H1 (cell line): ENCODE results near the gene CCDC38. TPM values are rescaled to one million over a fixed set of nuclear protein-coding genes. Genes with fewer than 3 reads are reported as not detected.

Source experiments
- CTCF ChIA-PET: fragments of 300-600 bp; sonication (Branson Sonifier 250); formaldehyde crosslinking; loops from one replicate; lab custom pipeline; 2021; ENCODE audit not compliant: partially characterized antibody; lab: Charles Lee
- POLR2A ChIA-PET: fragments of 300-600 bp; sonication (Branson Sonifier 250); formaldehyde crosslinking; loops from one replicate; lab custom pipeline; 2021; ENCODE audit warnings: inconsistent platforms; ENCODE audit not compliant: partially characterized antibody; lab: Charles Lee
- DNase-seq, 2 experiments: peaks; one replicate each; pipeline versions ENCODE4 v3.0.0 to v3.0.0-alpha.2; 2010 to 2022; ENCODE audit warnings: low spot score in 2 of 2, low read depth in 1 of 2, mixed read lengths in 1 of 2
- FAIRE-seq: peaks from 2 replicates; lab custom pipeline; 2011; peaks lifted over from hg19 to GRCh38; lab: Jason Lieb, UNC
- H2AFZ ChIP-seq: 2 replicates; pipeline ENCODE4 v1.8.1; 2012; ENCODE audit warnings: low read length, inconsistent platforms
- H2AK5ac ChIP-seq: 2 replicates; pipeline ENCODE4 v1.6.1; 2013; ENCODE audit warnings: low read depth, low read length
- H2BK120ac ChIP-seq: replicated peaks from 2 replicates; pipeline ENCODE3; 2013; ENCODE audit warnings: low read depth, low read length, inconsistent platforms
- H2BK12ac ChIP-seq: 2 replicates; pipeline ENCODE4 v1.6.1; 2013; ENCODE audit warnings: low read depth, low read length
- H2BK15ac ChIP-seq: 2 replicates; pipeline ENCODE4 v1.6.1; 2013; ENCODE audit warnings: low read length
- H2BK20ac ChIP-seq: 2 replicates; pipeline ENCODE4 v1.6.1; 2013; ENCODE audit warnings: low read length
- H2BK5ac ChIP-seq: 2 replicates; pipeline ENCODE4 v1.6.1; 2013; ENCODE audit warnings: low read depth, low read length
- H3K14ac ChIP-seq: 2 replicates; pipeline ENCODE4 v1.6.1; 2013; ENCODE audit warnings: inconsistent platforms; ENCODE audit not compliant: insufficient read length
- H3K18ac ChIP-seq: 2 replicates; pipeline ENCODE4 v1.6.1; 2013; ENCODE audit warnings: low read length; ENCODE audit errors: extremely low read depth
- H3K23ac ChIP-seq: 2 replicates; pipeline ENCODE4 v1.6.1; 2013; ENCODE audit warnings: inconsistent platforms; ENCODE audit not compliant: insufficient read length
- H3K23me2 ChIP-seq: 2 replicates; pipeline ENCODE4 v1.6.1; 2013; ENCODE audit warnings: low read depth, low read length
- H3K27ac ChIP-seq: 2 replicates; pipeline ENCODE4 v1.6.1; 2011; ENCODE audit warnings: low read depth, low read length, inconsistent platforms
- H3K27me3 ChIP-seq, 4 experiments: replicated peaks in 1 of 4; 1 replicate in 1 of 4; 2 replicates in 3 of 4; pipeline versions ENCODE4 v1.6.1 to v1.8.1; 2011 to 2013; ENCODE audit warnings: low read length in 3 of 4, mild to moderate bottlenecking in 3 of 4, inconsistent platforms in 2 of 4, mixed read lengths in 2 of 4, moderate library complexity in 1 of 4; ENCODE audit not compliant: control insufficient read depth in 3 of 4, insufficient read depth in 3 of 4; ENCODE audit errors: extremely low read depth in 1 of 4
- H3K36me3 ChIP-seq, 4 experiments: 2 replicates each; pipeline versions ENCODE4 v1.6.1 to v1.8.1; 2011 to 2013; ENCODE audit warnings: mild to moderate bottlenecking in 4 of 4, low read length in 3 of 4, moderate library complexity in 2 of 4, control low read depth in 1 of 4, inconsistent platforms in 1 of 4; ENCODE audit not compliant: insufficient read depth in 4 of 4, control insufficient read depth in 2 of 4
- H3K4ac ChIP-seq: replicated peaks from 2 replicates; pipeline ENCODE3; 2013; ENCODE audit warnings: low read length, low read depth, mixed read lengths, inconsistent platforms; ENCODE audit not compliant: insufficient read length
- H3K4me1 ChIP-seq, 4 experiments: replicated peaks in 1 of 4; 1 replicate in 1 of 4; 2 replicates in 3 of 4; pipeline versions ENCODE4 v1.6.1 to v1.8.1; 2011 to 2013; ENCODE audit warnings: low read length in 3 of 4, inconsistent platforms in 2 of 4, mixed read lengths in 1 of 4; ENCODE audit not compliant: insufficient read depth in 4 of 4, control insufficient read depth in 3 of 4
- H3K4me2 ChIP-seq, 2 experiments: 2 replicates each; pipeline versions ENCODE4 v1.6.1 to v1.8.1; 2011 to 2013; ENCODE audit warnings: low read depth in 2 of 2, low read length in 2 of 2, control low read depth in 1 of 2, inconsistent platforms in 1 of 2, mild to moderate bottlenecking in 1 of 2; ENCODE audit not compliant: insufficient read depth in 1 of 2
- H3K4me3 ChIP-seq, 4 experiments: fragments of 200-600, 300-600 bp in 1 of 4; sonication (generic), shearing (Covaris generic), sonication (Bioruptor Twin) in 1 of 4; 2 replicates each; pipeline versions ENCODE4 v1.5.1 to v1.8.1; 2011 to 2016; ENCODE audit warnings: low read length in 4 of 4, low read depth in 3 of 4, control low read depth in 2 of 4, inconsistent platforms in 2 of 4, mild to moderate bottlenecking in 2 of 4, mixed read lengths in 1 of 4, moderate library complexity in 1 of 4; ENCODE audit not compliant: insufficient read depth in 2 of 4; ENCODE audit errors: extremely low read depth in 1 of 4
- H3K56ac ChIP-seq: replicated peaks from 2 replicates; pipeline ENCODE3; 2013; ENCODE audit warnings: low read depth, mild to moderate bottlenecking, mixed read lengths, low read length, inconsistent platforms; ENCODE audit not compliant: insufficient read length
- H3K79me1 ChIP-seq: 2 replicates; pipeline ENCODE4 v1.6.1; 2013; ENCODE audit warnings: low read depth, low read length, control low read depth
- H3K79me2 ChIP-seq, 2 experiments: 2 replicates each; pipeline versions ENCODE4 v1.6.1 to v1.8.1; 2012 to 2013; ENCODE audit warnings: low read length in 2 of 2, mild to moderate bottlenecking in 2 of 2, inconsistent platforms in 1 of 2; ENCODE audit not compliant: insufficient read depth in 2 of 2, control insufficient read depth in 1 of 2
- H3K9ac ChIP-seq, 4 experiments: replicated peaks in 1 of 4; 1 replicate in 1 of 4; 2 replicates in 3 of 4; pipeline versions ENCODE4 v1.6.1 to v1.8.1; 2011 to 2013; ENCODE audit warnings: low read depth in 3 of 4, low read length in 3 of 4, control low read depth in 2 of 4, mild to moderate bottlenecking in 2 of 4, moderate library complexity in 2 of 4, inconsistent platforms in 1 of 4; ENCODE audit errors: extremely low read depth in 1 of 4
- H3K9me3 ChIP-seq, 2 experiments: 2 replicates each; pipeline versions ENCODE4 v1.6.1 to v1.8.1; 2012 to 2013; ENCODE audit warnings: mild to moderate bottlenecking in 2 of 2, moderate library complexity in 2 of 2, control low read depth in 1 of 2, inconsistent platforms in 1 of 2, low read depth in 1 of 2, low read length in 1 of 2, mixed read lengths in 1 of 2; ENCODE audit not compliant: insufficient read depth in 2 of 2
- H4K20me1 ChIP-seq, 2 experiments: replicated peaks in 1 of 2; 2 replicates each; pipeline versions ENCODE3 to v1.8.1; 2011 to 2013; ENCODE audit warnings: inconsistent platforms in 2 of 2, low read length in 2 of 2, mild to moderate bottlenecking in 1 of 2; ENCODE audit not compliant: insufficient read depth in 2 of 2, control insufficient read depth in 1 of 2
- H4K5ac ChIP-seq: 2 replicates; pipeline ENCODE4 v1.6.1; 2013; ENCODE audit warnings: low read length, low read depth, mixed read lengths, inconsistent platforms; ENCODE audit not compliant: insufficient read length
- H4K8ac ChIP-seq: 2 replicates; pipeline ENCODE4 v1.8.0; 2013; ENCODE audit warnings: mild to moderate bottlenecking, moderate library complexity, low read length, inconsistent platforms; ENCODE audit not compliant: insufficient read depth; ENCODE audit errors: extremely low read depth
- H4K91ac ChIP-seq: replicated peaks from 2 replicates; pipeline ENCODE3; 2013; ENCODE audit warnings: low read length, mixed read lengths, inconsistent platforms; ENCODE audit not compliant: insufficient read length
- CTBP2 ChIP-seq: IDR thresholded peaks from 2 replicates; pipeline ENCODE4 v1.7.0; 2011; ENCODE audit warnings: borderline replicate concordance, mild to moderate bottlenecking, moderate library complexity, mixed read lengths, low read length; ENCODE audit not compliant: insufficient read depth, insufficient read length
- RNF2 ChIP-seq: fragments of 200-900, 300-1000 bp; sonication (generic); IDR thresholded peaks from 2 replicates; pipeline ENCODE4 v1.7.1; 2016; ENCODE audit warnings: borderline replicate concordance, low read depth, mild to moderate bottlenecking, antibody characterized with exemption, low read length; ENCODE audit not compliant: poor library complexity, severe bottlenecking; ENCODE audit errors: missing control alignments
- WGBS, 2 experiments: shearing (Covaris generic) in 1 of 2; methylation state at CpG; one replicate each; pipeline versions ENCODE4 v1.1.6 to v1.1.7; 2013 to 2015; ENCODE audit warnings: low lambda C conversion rate in 2 of 2, mixed read lengths in 2 of 2, inconsistent platforms in 1 of 2, low coverage in 1 of 2, missing lambda C conversion rate in 1 of 2; ENCODE audit not compliant: insufficient replicate concordance in 2 of 2, insufficient coverage in 1 of 2, insufficient read length in 1 of 2; ENCODE audit errors: extremely low coverage in 1 of 2, missing lambda C conversion rate in 1 of 2; 5-methylcytosine and 5-hydroxymethylcytosine counted together
- polyA plus RNA-seq, 7 experiments: library from polyadenylated mRNA; depleted of rRNA in 3 of 7; stranded (reverse) in 5 of 7; unstranded in 2 of 7; fragments of >200 nt in 5 of 7; fragments of 200-250 nt in 2 of 7; gene quantifications; 1 replicate in 5 of 7; 2 replicates in 1 of 7; 4 replicates in 1 of 7; pipeline versions ENCODE4 v1.2.1 to v1.2.3, GENCODE V29; 2011 to 2013; ENCODE audit warnings: missing spikeins in 2 of 7, mixed read lengths in 2 of 7
- total RNA-seq: library from RNA; stranded (reverse); fragmentation: NEBNext Ultra II Directional; extraction: Animal tissue kit (Norgen Biotek cat#: 25700); gene quantifications from 2 replicates; pipeline ENCODE4 v1.2.1, GENCODE V29; 2021

The CCDC38 gene
- total and polyA plus RNA-seq, 2 of the 8 experiments (the other 6 are each of a cell fraction or from before 2014, with no cell fraction given) = not detected

GRCh38 chr12:95852133-95852532 is 90.3 kb downstream of the CCDC38 start:
- Histone ChIP-seq H2AK5ac (peak overlapping the region; percentile 75; the same call in 1 of the 2 replicates), H4K8ac (no peak overlapping the region), H3K27me3 (no peaks in the 10 kb centered on the region), H3K23me2 (no peaks in the 10 kb centered on the region), H3K4ac (no peak overlapping the region), H3K4me2 (no peak overlapping the region), H3K79me2 (no peaks in the 10 kb centered on the region), H3K9me3 (no peaks in the 10 kb centered on the region), H3K56ac (no peak overlapping the region), H3K9ac (no peak overlapping the region), H3K4me3 (no peak overlapping the region), H3K27ac (no peak overlapping the region), H2BK5ac (no peak overlapping the region), H4K20me1 (no peaks in the 10 kb centered on the region), H4K5ac (no peak overlapping the region), H2BK120ac (no peak overlapping the region), H3K79me1 (no peaks in the 10 kb centered on the region), H2BK15ac (no peak overlapping the region), H3K14ac (no peak overlapping the region), H3K23ac (no peak overlapping the region), H4K91ac (no peak overlapping the region), H3K4me1 (peaks cover 0 to 2% (median 0%) of the 10 kb centered on the region in 4 experiments; a peak in 2 of 7 replicates), H2AFZ (no peak overlapping the region), H3K36me3 (no peaks in the 10 kb centered on the region), H3K18ac (no peak overlapping the region), H2BK12ac (no peak overlapping the region), H2BK20ac (no peak overlapping the region)
- CTCF ChIA-PET = no interaction called here
- DNase-seq (no peak), FAIRE-seq (no peak)
- no peak for TF ChIP-seq RNF2
- TF ChIP-seq CTBP2 = no peak
- POLR2A ChIA-PET = no interaction called here
- WGBS, 2 experiments = 82% methylated on average over 4 of the region's 4 CpGs; no CpG with 5 or more reads in 1 of the 2 experiments
